GM23248 (cell line): Measurements from ENCODE around the gene DDX31.

Source experiments
- EZH2 ChIP-seq: fragments of 200-600 bp; sonication (generic); IDR thresholded peaks from 2 replicates; pipeline ENCODE4 v1.6.1; 2018; ENCODE audit warnings: antibody characterized with exemption, mild to moderate bottlenecking; ENCODE audit not compliant: insufficient read depth, poor library complexity, severe bottlenecking
- EZH2phosphoT487 ChIP-seq: fragments of 200-600 bp; sonication (generic); IDR thresholded peaks from 2 replicates; pipeline ENCODE4 v1.6.1; 2018; ENCODE audit warnings: antibody characterized with exemption, moderate library complexity, mild to moderate bottlenecking, low read depth; ENCODE audit not compliant: insufficient read depth

GRCh38 chr9:132590037-132590317 lies 79.8 kb downstream of the DDX31 start:
- TF ChIP-seq EZH2phosphoT487 (no peak), EZH2 (no peak)
